IMR-90 (cell line): ENCODE data around the gene EIF1. TPM values are rescaled to one million over a fixed set of nuclear protein-coding genes. Genes with fewer than 3 reads are reported as not detected.

Experiments
- ATAC-seq: fragments of 200-7000 bp; cut with Tn5 transposase; 2 replicates; pipeline ENCODE4 v1.9.1; 2020; ENCODE audit warnings: low read depth, mild to moderate bottlenecking, moderate library complexity
- BruUV-seq: library from RNA; stranded (reverse); fragments of 400-500 nt; replicated peaks from 2 replicates; lab custom pipeline; 2021; lab: Mats Ljungman, UMichigan
- CTCF ChIA-PET: fragments of 300-600 bp; formaldehyde crosslinking; extraction: SDS; loops from one replicate; lab custom pipeline; 2021; ENCODE audit warnings: antibody characterized with exemption; lab: Yijun Ruan, JAX
- POLR2A ChIA-PET: fragments of 300-600 bp; sonication (Branson Sonifier 250); formaldehyde crosslinking; loops from one replicate; lab custom pipeline; 2022; ENCODE audit warnings: antibody characterized with exemption; ENCODE audit not compliant: unreplicated experiment; lab: Charles Lee
- DNase-seq: peaks from one replicate; pipeline ENCODE4 v3.0.0; 2013
- H2AFZ ChIP-seq: replicated peaks from 2 replicates; pipeline ENCODE3; 2013; ENCODE audit warnings: low read length, mild to moderate bottlenecking; ENCODE audit not compliant: poor library complexity
- H2AK5ac ChIP-seq: 2 replicates; pipeline ENCODE4 v1.6.1; 2013; ENCODE audit warnings: low read depth, low read length, inconsistent platforms
- H2AK9ac ChIP-seq: replicated peaks from 2 replicates; pipeline ENCODE3; 2013; ENCODE audit warnings: mild to moderate bottlenecking, low read depth, low read length, moderate library complexity; ENCODE audit not compliant: poor library complexity
- H2BK120ac ChIP-seq: 2 replicates; pipeline ENCODE4 v1.6.1; 2013; ENCODE audit warnings: low read depth, low read length, inconsistent platforms
- H2BK15ac ChIP-seq: 3 replicates; pipeline ENCODE4 v1.6.1; 2013; ENCODE audit warnings: low read depth, low read length, inconsistent platforms
- H2BK20ac ChIP-seq: 2 replicates; pipeline ENCODE4 v1.6.1; 2013; ENCODE audit warnings: low read depth, mild to moderate bottlenecking, inconsistent platforms, low read length, moderate library complexity
- H2BK5ac ChIP-seq: 2 replicates; pipeline ENCODE4 v1.6.1; 2013; ENCODE audit warnings: mild to moderate bottlenecking, low read depth, low read length, inconsistent platforms; ENCODE audit not compliant: poor library complexity, severe bottlenecking
- H3K14ac ChIP-seq: replicated peaks from 2 replicates; pipeline ENCODE4 v1.6.1; 2013; ENCODE audit warnings: low read depth, low read length, inconsistent platforms
- H3K18ac ChIP-seq: 2 replicates; pipeline ENCODE4 v1.6.1; 2013; ENCODE audit warnings: low read depth, low read length, control low read depth
- H3K23ac ChIP-seq: 2 replicates; pipeline ENCODE4 v1.6.1; 2013; ENCODE audit warnings: low read depth, low read length, inconsistent platforms
- H3K27ac ChIP-seq: 2 replicates; pipeline ENCODE4 v1.5.1; 2013; ENCODE audit warnings: mild to moderate bottlenecking, control low read depth, low read length; ENCODE audit not compliant: insufficient read depth
- H3K27me3 ChIP-seq: 2 replicates; pipeline ENCODE4 v1.6.1; 2013; ENCODE audit warnings: low read length; ENCODE audit not compliant: control insufficient read depth, insufficient read depth
- H3K36me3 ChIP-seq: 2 replicates; pipeline ENCODE4 v1.6.1; 2013; ENCODE audit warnings: low read length, mixed read lengths; ENCODE audit not compliant: control insufficient read depth, insufficient read depth
- H3K4ac ChIP-seq: 2 replicates; pipeline ENCODE4 v1.6.1; 2013; ENCODE audit warnings: low read depth, low read length, inconsistent platforms
- H3K4me1 ChIP-seq: 2 replicates; pipeline ENCODE4 v1.6.1; 2013; ENCODE audit warnings: low read length, mixed read lengths; ENCODE audit not compliant: control insufficient read depth, insufficient read depth
- H3K4me2 ChIP-seq: 2 replicates; pipeline ENCODE4 v1.6.1; 2013; ENCODE audit warnings: low read depth, mild to moderate bottlenecking, control low read depth, low read length, moderate library complexity
- H3K4me3 ChIP-seq: 2 replicates; pipeline ENCODE4 v1.5.1; 2013; ENCODE audit warnings: low read depth, mild to moderate bottlenecking, control low read depth, low read length, moderate library complexity; ENCODE audit not compliant: insufficient read depth
- H3K56ac ChIP-seq: 2 replicates; pipeline ENCODE4 v1.6.1; 2013; ENCODE audit warnings: low read length, inconsistent platforms; ENCODE audit not compliant: insufficient read depth; ENCODE audit errors: extremely low read depth
- H3K79me1 ChIP-seq, 2 experiments: 2 replicates each; pipeline ENCODE4 v1.6.1; 2013; ENCODE audit warnings: low read length in 2 of 2, inconsistent platforms in 1 of 2, low read depth in 1 of 2
- H3K9ac ChIP-seq: 2 replicates; pipeline ENCODE4 v1.6.1; 2013; ENCODE audit warnings: low read depth, low read length, control low read depth
- H3K9me1 ChIP-seq: 2 replicates; pipeline ENCODE4 v1.6.1; 2013; ENCODE audit warnings: low read length, inconsistent platforms; ENCODE audit not compliant: insufficient read depth
- H3K9me3 ChIP-seq: 2 replicates; pipeline ENCODE4 v1.6.1; 2013; ENCODE audit warnings: low read length; ENCODE audit not compliant: control insufficient read depth, insufficient read depth
- H4K20me1 ChIP-seq: 2 replicates; pipeline ENCODE4 v1.6.1; 2013; ENCODE audit warnings: low read length, inconsistent platforms; ENCODE audit not compliant: insufficient read depth
- H4K5ac ChIP-seq: 2 replicates; pipeline ENCODE4 v1.6.1; 2013; ENCODE audit warnings: mild to moderate bottlenecking, low read depth, low read length, control low read depth
- H4K8ac ChIP-seq, 2 experiments: 2 replicates each; pipeline ENCODE4 v1.6.1; 2013; ENCODE audit warnings: low read depth in 2 of 2, low read length in 2 of 2, control low read depth in 1 of 2, inconsistent platforms in 1 of 2
- H4K91ac ChIP-seq: 2 replicates; pipeline ENCODE4 v1.6.1; 2013; ENCODE audit warnings: low read depth, low read length, inconsistent platforms; ENCODE audit not compliant: insufficient read depth
- BHLHE40 ChIP-seq: fragments of 150-350 bp; IDR thresholded peaks from 2 replicates; pipeline ENCODE4 v1.6.1; 2016; ENCODE audit warnings: mild to moderate bottlenecking, low read depth, low read length
- CEBPB ChIP-seq: IDR thresholded peaks from 2 replicates; pipeline ENCODE4 v1.6.1; 2012; ENCODE audit warnings: low read depth, low read length, improper control_type of control experiment
- CHD1 ChIP-seq: IDR thresholded peaks from 2 replicates; pipeline ENCODE4 v1.6.1; 2012; ENCODE audit warnings: low read depth, low read length, improper control_type of control experiment
- CTCF ChIP-seq: conservative IDR thresholded peaks from 2 replicates; pipeline ENCODE4 v1.5.1; 2012; ENCODE audit warnings: mild to moderate bottlenecking, low read depth, low read length, improper control_type of control experiment
- ELK1 ChIP-seq: fragments of 150-350 bp; IDR thresholded peaks from 2 replicates; pipeline ENCODE4 v1.6.1; 2016; ENCODE audit warnings: low read depth, mild to moderate bottlenecking, low read length, moderate library complexity, borderline replicate concordance
- FOS ChIP-seq: fragments of 150-350 bp; IDR thresholded peaks from 2 replicates; pipeline ENCODE4 v1.6.1; 2016; ENCODE audit warnings: low read depth, low read length
- MAFK ChIP-seq: IDR thresholded peaks from 2 replicates; pipeline ENCODE4 v1.6.1; 2012; ENCODE audit warnings: low read depth, low read length, improper control_type of control experiment
- MAZ ChIP-seq: IDR thresholded peaks from 2 replicates; pipeline ENCODE4 v1.6.1; 2012; ENCODE audit warnings: low read depth, mild to moderate bottlenecking, low read length, improper control_type of control experiment, moderate library complexity, borderline replicate concordance
- MXI1 ChIP-seq: IDR thresholded peaks from 2 replicates; pipeline ENCODE4 v1.6.1; 2012; ENCODE audit warnings: low read depth, mild to moderate bottlenecking, low read length, moderate library complexity, borderline replicate concordance
- NFE2L2 ChIP-seq: fragments of 150-350 bp; IDR thresholded peaks from 2 replicates; pipeline ENCODE4 v1.6.1; 2016; ENCODE audit warnings: low read depth, mild to moderate bottlenecking, low read length
- POLR2A ChIP-seq: IDR thresholded peaks from 2 replicates; pipeline ENCODE4 v1.6.1; 2012; ENCODE audit warnings: mild to moderate bottlenecking, low read depth, low read length
- RAD21 ChIP-seq: IDR thresholded peaks from 2 replicates; pipeline ENCODE4 v1.6.1; 2012; ENCODE audit warnings: low read length, improper control_type of control experiment
- RCOR1 ChIP-seq: IDR thresholded peaks from 2 replicates; pipeline ENCODE4 v1.6.1; 2012; ENCODE audit warnings: mild to moderate bottlenecking, low read length, improper control_type of control experiment; ENCODE audit not compliant: insufficient replicate concordance
- RFX5 ChIP-seq: IDR thresholded peaks from 2 replicates; pipeline ENCODE4 v1.8.0; 2012; ENCODE audit warnings: low read depth, mild to moderate bottlenecking, low read length, moderate library complexity
- SMC3 ChIP-seq: fragments of 150-350 bp; IDR thresholded peaks from 2 replicates; pipeline ENCODE4 v1.6.1; 2016; ENCODE audit warnings: low read depth, mild to moderate bottlenecking, antibody characterized with exemption, low read length, moderate library complexity
- USF2 ChIP-seq: fragments of 150-350 bp; IDR thresholded peaks from 2 replicates; pipeline ENCODE4 v1.6.1; 2017; ENCODE audit warnings: mild to moderate bottlenecking, antibody characterized with exemption, low read length, low read depth
- WGBS, 2 experiments: methylation state at CpG; one replicate each; pipeline versions ENCODE4 v1.1.5 to v1.1.7; 2013; ENCODE audit warnings: missing lambda C conversion rate in 2 of 2; ENCODE audit not compliant: insufficient read length in 1 of 2; ENCODE audit errors: extremely low coverage in 2 of 2; 5-methylcytosine and 5-hydroxymethylcytosine counted together
- dilution Hi-C: fragments of 300-500 bp; cut with HindIII; formaldehyde crosslinking; loops from one replicate; pipeline ENCODE4 v1.14.3; 2018; ENCODE audit warnings: low sequenced_read_pairs; ENCODE audit not compliant: unreplicated experiment
- in situ Hi-C: fragments of 300-500 bp; cut with MboI; formaldehyde crosslinking; loops from 3 replicates; pipeline ENCODE4 v1.14.3; 2019; ENCODE audit warnings: low sequenced_read_pairs, inconsistent platforms, mixed read lengths
- intact Hi-C: fragments of 100-400 bp; cut with micrococcal nuclease; formaldehyde crosslinking; loops from 2 replicates; pipeline ENCODE4 v1.10.0; 2022
- polyA plus RNA-seq, 3 experiments: library from polyadenylated mRNA; depleted of rRNA; stranded (reverse); fragments of >200 nt; gene quantifications; 2 replicates each; pipeline ENCODE4 v1.2.3, GENCODE V29; 2012; ENCODE audit warnings: low replicate concordance in 1 of 3
- total RNA-seq: library from RNA; depleted of rRNA; stranded (reverse); fragments of >200 nt; gene quantifications from 2 replicates; pipeline ENCODE4 v1.2.3, GENCODE V29; 2012

EIF1 gene
- total and polyA plus RNA-seq, 2 of the 4 experiments (the other 2 are of a cell fraction): 89.4 to 381 TPM

- no TSS peak for BruUV-seq
- H3K9me3 ChIP-seq: no peaks in the 10 kb centered on the region
- H2AK5ac ChIP-seq: no peak overlapping the region
- TF ChIP-seq USF2: no peak
- no peak for TF ChIP-seq SMC3
- no peak for TF ChIP-seq FOS
- TF ChIP-seq CEBPB: no peak
- TF ChIP-seq RAD21: no peak
- TF ChIP-seq MAZ: no peak
- TF ChIP-seq CHD1: no peak
- TF ChIP-seq POLR2A: no peak
- no peak for TF ChIP-seq ELK1
- TF ChIP-seq BHLHE40: no peak
- TF ChIP-seq RFX5: no peak
- no peak for TF ChIP-seq MXI1
- no peak for TF ChIP-seq NFE2L2
- TF ChIP-seq MAFK: no peak
- TF ChIP-seq CTCF: no peak
- TF ChIP-seq RCOR1: no peak
- no peak overlapping the region for H2BK15ac ChIP-seq
- ChIA-PET POLR2A (no interaction called here), CTCF (interaction anchor here (1.6 to 2.6 kb wide), 2 partner anchors 9 to 104 kb away, joined by 9 to 17 read pairs; no protein-coding TSS in a partner anchor)
- H3K79me1 ChIP-seq: no peaks in the 10 kb centered on the region
- H3K18ac ChIP-seq: no peak overlapping the region
- 100% methylated on average over 1 of the region's 5 CpGs; no CpG with 5 or more reads in 1 of the 2 experiments for WGBS, 2 experiments
- no peak overlapping the region for H3K23ac ChIP-seq
- no peak overlapping the region for H3K9ac ChIP-seq
- dilution Hi-C loops: no loop called here
- H3K4me2 ChIP-seq: no peak overlapping the region
- H2BK20ac ChIP-seq: no peak overlapping the region
- no peak overlapping the region for H3K14ac ChIP-seq
- H4K8ac ChIP-seq: no peak overlapping the region
- no peak overlapping the region for H3K4ac ChIP-seq
- ATAC-seq (no peak), DNase-seq (no peak)
- no peaks in the 10 kb centered on the region for H3K36me3 ChIP-seq
- H3K4me1 ChIP-seq: peaks cover 3% of the 10 kb centered on the region
- H3K9me1 ChIP-seq: peaks cover 8% of the 10 kb centered on the region
- no peak overlapping the region for H2BK120ac ChIP-seq
- no peak overlapping the region for H2BK5ac ChIP-seq
- no peak overlapping the region for H3K27ac ChIP-seq
- no peak overlapping the region for H2AK9ac ChIP-seq
- H3K4me3 ChIP-seq: no peak overlapping the region
- no peak overlapping the region for H3K56ac ChIP-seq
- in situ Hi-C loops: loop anchor here (25.0 kb wide), 1 partner anchor 1291 kb away; the partner anchor contains the start of gene GJD3
- no peak overlapping the region for H4K5ac ChIP-seq
- no peaks in the 10 kb centered on the region for H4K20me1 ChIP-seq
- no peaks in the 10 kb centered on the region; the same call in 1 of the 2 replicates for H3K27me3 ChIP-seq
- no peak overlapping the region for H4K91ac ChIP-seq
- H2AFZ ChIP-seq: no peak overlapping the region
- intact Hi-C loops: no loop called here
These were observed 35.3 kb upstream of the EIF1 start for GRCh38 chr17:41653421-41653820.
